Measurements from ENCODE around the gene KYNU. TPM values are rescaled to one million over a fixed set of nuclear protein-coding genes. Genes with fewer than 3 reads are reported as not detected.
"Not testable (repeated sequence)": the region's sequence is repeated elsewhere in the genome, so short reads cannot be mapped to it uniquely, and the experiment has no call there.

The KYNU gene
- total and polyA plus RNA-seq, 2 donors (not counting 1 experiment from before 2014, with no cell fraction given), result 0.26 to 4.6 TPM

DNA sequence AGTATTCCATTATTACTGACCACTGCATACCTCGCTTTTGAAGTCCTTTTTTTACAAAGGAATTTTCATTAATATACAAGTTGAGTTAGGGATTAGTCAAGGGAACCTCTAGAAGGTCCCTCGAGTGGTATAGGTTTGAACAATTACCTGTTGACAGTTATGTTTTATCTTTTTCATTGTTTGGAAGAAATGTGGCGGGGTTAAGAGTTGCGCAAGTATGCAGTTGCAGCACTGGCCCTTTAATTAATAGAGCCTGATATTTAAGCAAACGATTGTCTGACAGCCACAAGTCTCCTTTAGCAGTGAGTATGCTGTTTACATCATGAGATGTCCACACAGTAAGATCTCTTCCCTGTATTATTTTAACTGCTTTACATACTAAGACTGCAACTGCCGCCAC, 24.3 kb downstream of the KYNU start:
- Histone ChIP-seq H3K4me1 (ENCODE audit: control insufficient read depth, extremely low read depth, insufficient read depth, low read length) (no peaks in the 10 kb centered on the region), H2AFZ (ENCODE audit: low read length) (no peak overlapping the region), H3K4me2 (ENCODE audit: extremely low read depth, insufficient read depth, low read length) (no peak overlapping the region), H3K27ac (ENCODE audit: insufficient read depth, low read length) (no peak overlapping the region), H3K9ac (ENCODE audit: insufficient read depth, low read length) (no peak overlapping the region), H3K9me3 (ENCODE audit: control insufficient read depth, insufficient read depth, low read depth, low read length) (no peaks in the 10 kb centered on the region), H3K36me3 (ENCODE audit: control insufficient read depth, insufficient read depth, low read length) (no peaks in the 10 kb centered on the region), H4K20me1 (ENCODE audit: control insufficient read depth, extremely low read depth, insufficient read depth, low read length) (no peaks in the 10 kb centered on the region), H3K4me3 (replicated peaks in 1 of 4; ENCODE audit: control extremely low read depth in 1 of 4, insufficient read depth in 1 of 4, low read depth in 3 of 4, low read length in 4 of 4) (no peak overlapping the region), H3K27me3 (ENCODE audit: control insufficient read depth, insufficient read depth, low read length) (no peaks in the 10 kb centered on the region), H3K79me2 (ENCODE audit: control insufficient read depth, insufficient read depth, low read length) (no peaks in the 10 kb centered on the region)
- TF ChIP-seq CTCF (conservative IDR thresholded peaks at IDR 0.05 in 1 of 2, IDR thresholded peaks at IDR 0.05 in 1 of 2; ENCODE audit: low read depth in 1 of 2, low read length in 2 of 2) (no peak), EZH2 (IDR thresholded peaks at IDR 0.05; ENCODE audit: low read length, missing control alignments) (no peak)
- no peak for DNase-seq (ENCODE audit: low read depth in 2 of 2)

- H3K9ac ChIP-seq (ENCODE audit: insufficient read depth, low read length); DNase-seq (ENCODE audit: low read depth in 2 of 2); H4K20me1 ChIP-seq (ENCODE audit: control insufficient read depth, extremely low read depth, insufficient read depth, low read length); H3K27ac ChIP-seq (ENCODE audit: insufficient read depth, low read length); H3K27me3 ChIP-seq (ENCODE audit: control insufficient read depth, insufficient read depth, low read length); H3K79me2 ChIP-seq (ENCODE audit: control insufficient read depth, insufficient read depth, low read length); H3K36me3 ChIP-seq (ENCODE audit: control insufficient read depth, insufficient read depth, low read length); H2AFZ ChIP-seq (ENCODE audit: low read length); H3K4me2 ChIP-seq (ENCODE audit: extremely low read depth, insufficient read depth, low read length); H3K4me1 ChIP-seq (ENCODE audit: control insufficient read depth, extremely low read depth, insufficient read depth, low read length); H3K4me3 ChIP-seq (replicated peaks in 1 of 4; ENCODE audit: control extremely low read depth in 1 of 4, insufficient read depth in 1 of 4, low read depth in 3 of 4, low read length in 4 of 4); H3K9me3 ChIP-seq (ENCODE audit: control insufficient read depth, insufficient read depth, low read depth, low read length): not testable (repeated sequence)
Measured at GRCh38 chr2:142903726-142904125, 26.3 kb downstream of the KYNU start.

DNA sequence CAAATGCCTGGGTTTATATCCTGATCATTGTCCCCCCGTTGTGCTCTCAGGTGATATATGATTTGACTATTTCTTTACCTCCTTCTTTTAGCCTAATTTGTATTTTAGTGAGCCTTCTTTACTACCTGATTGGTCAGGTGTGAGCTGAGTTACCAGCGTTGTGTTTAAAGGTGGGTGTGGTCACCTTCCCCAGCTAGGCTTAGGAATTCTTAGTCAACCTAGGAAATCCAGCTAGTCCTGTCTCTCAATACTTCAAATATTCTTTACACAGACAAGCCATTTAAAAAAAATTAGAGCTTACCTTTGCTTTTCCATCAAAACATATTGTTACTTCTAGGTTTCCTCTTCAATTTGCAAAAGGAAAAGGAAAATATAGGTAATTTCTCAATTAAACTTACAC, 30.2 kb downstream of the KYNU start:
- H4K20me1 ChIP-seq (ENCODE audit: control insufficient read depth, extremely low read depth, insufficient read depth, low read length), result no peaks in the 10 kb centered on the region
- TF ChIP-seq CTCF (conservative IDR thresholded peaks at IDR 0.05 in 1 of 2, IDR thresholded peaks at IDR 0.05 in 1 of 2; ENCODE audit: low read depth in 1 of 2, low read length in 2 of 2) (no peak), EZH2 (IDR thresholded peaks at IDR 0.05; ENCODE audit: low read length, missing control alignments) (no peak)

More for the DNA sequence above, 30.2 kb downstream of the KYNU start:
- DNase-seq (ENCODE audit: low read depth in 2 of 2), result no peak
- H3K4me3 ChIP-seq (replicated peaks in 1 of 4; ENCODE audit: control extremely low read depth in 1 of 4, insufficient read depth in 1 of 4, low read depth in 3 of 4, low read length in 4 of 4), result no peak overlapping the region
- no peaks in the 10 kb centered on the region for H3K36me3 ChIP-seq (ENCODE audit: control insufficient read depth, insufficient read depth, low read length)
- no peaks in the 10 kb centered on the region for H3K27me3 ChIP-seq (ENCODE audit: control insufficient read depth, insufficient read depth, low read length)
- H3K4me1 ChIP-seq (ENCODE audit: control insufficient read depth, extremely low read depth, insufficient read depth, low read length), result no peaks in the 10 kb centered on the region
- H3K9ac ChIP-seq (ENCODE audit: insufficient read depth, low read length), result no peak overlapping the region
- H3K27ac ChIP-seq (ENCODE audit: insufficient read depth, low read length), result no peak overlapping the region
- H3K4me2 ChIP-seq (ENCODE audit: extremely low read depth, insufficient read depth, low read length), result no peak overlapping the region
- H3K79me2 ChIP-seq (ENCODE audit: control insufficient read depth, insufficient read depth, low read length), result no peaks in the 10 kb centered on the region
- no peak overlapping the region for H2AFZ ChIP-seq (ENCODE audit: low read length)
- no peaks in the 10 kb centered on the region for H3K9me3 ChIP-seq (ENCODE audit: control insufficient read depth, insufficient read depth, low read depth, low read length)

Measured in fibroblast of lung (primary cell).